Measurements from ENCODE around the gene FGGY. TPM values are rescaled to one million over a fixed set of nuclear protein-coding genes. Genes with fewer than 3 reads are reported as not detected.

The FGGY gene
- polyA plus RNA-seq, 6 donors from 2014 or later, result 6.1 to 12.0 (median 7.3) TPM

DNA sequence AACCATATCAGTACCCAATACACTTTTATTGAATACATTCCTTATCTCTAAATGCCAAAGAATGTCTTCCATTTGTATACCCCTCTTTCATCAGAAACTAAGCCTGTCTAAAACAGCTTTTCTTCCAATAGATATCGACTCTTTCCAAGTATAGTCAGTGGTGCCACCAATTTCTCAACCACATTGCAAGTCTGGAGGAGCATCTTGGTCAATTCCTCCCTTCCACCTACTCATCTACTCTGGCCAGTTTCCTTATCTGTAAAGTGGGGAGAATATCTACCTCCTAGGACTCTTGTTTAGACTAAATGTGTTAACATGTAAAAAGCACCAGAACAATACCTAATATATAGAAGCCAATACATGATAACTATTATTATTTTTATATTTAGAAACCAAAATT is 28.5 kb upstream of the FGGY start:
- H3K27me3 Mint-ChIP-seq, result no peaks in the 10 kb centered on the region
- DNase-seq (no peak), ATAC-seq (ENCODE audit: low read depth in 2 of 2) (no peak)
- peaks cover 0 to 4% (median 0%) of the 10 kb centered on the region in 7 donors for H3K9me3 Mint-ChIP-seq
- peak overlapping the region in 3 of 6 donors; percentile 13 to 32 (median 29) for H3K27ac Mint-ChIP-seq
- no peak overlapping the region for H3K4me3 Mint-ChIP-seq
- H3K4me1 Mint-ChIP-seq, result peaks cover 33 to 58% (median 39%) of the 10 kb centered on the region in 3 donors
- H3K36me3 Mint-ChIP-seq, result no peaks in the 10 kb centered on the region

DNA sequence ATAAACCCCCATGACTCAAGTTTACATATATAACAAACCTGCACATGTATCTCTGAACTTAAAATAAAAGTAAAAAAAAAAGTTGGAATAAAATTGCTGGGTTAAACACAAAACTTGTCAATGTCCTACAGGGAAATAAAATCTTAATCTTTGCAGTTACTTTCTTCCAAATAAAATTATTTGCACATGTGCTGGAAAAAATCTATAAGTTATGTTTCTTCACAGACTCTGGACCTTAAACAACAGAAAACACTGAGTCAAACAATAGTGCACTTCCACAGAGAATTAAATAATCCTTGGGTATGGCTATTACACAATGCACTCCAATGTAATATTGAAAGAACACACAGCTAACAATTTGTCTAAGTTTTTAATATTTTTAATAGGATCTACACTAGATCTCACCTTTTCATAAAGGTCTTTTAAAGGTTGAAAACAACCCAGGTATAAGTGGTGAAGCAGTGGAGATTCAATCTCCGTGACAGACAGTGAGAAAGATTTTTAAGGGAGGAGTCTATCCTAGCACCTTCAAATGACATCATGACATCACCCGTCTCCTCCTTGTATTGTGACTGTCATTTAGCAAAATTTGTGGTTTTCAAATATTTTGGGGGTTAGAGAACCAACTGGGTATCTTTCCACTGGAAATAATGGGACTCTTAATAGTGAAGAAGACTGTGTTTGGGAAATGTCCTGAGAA is 25.2 kb upstream of the FGGY start:
- H3K27ac Mint-ChIP-seq, result peak overlapping the region in 4 of 6 donors; percentile 17 to 88 (median 80)
- no peaks in the 10 kb centered on the region for H3K27me3 Mint-ChIP-seq
- H3K36me3 Mint-ChIP-seq, result no peaks in the 10 kb centered on the region
- H3K4me3 Mint-ChIP-seq, result no peak overlapping the region
- H3K9me3 Mint-ChIP-seq, result peaks cover 0 to 4% (median 0%) of the 10 kb centered on the region in 7 donors
- ATAC-seq (ENCODE audit: low read depth in 2 of 2), result peak in 1 of 2 donors; percentile 27
- DNase-seq, result no peak
- peaks cover 30 to 39% (median 31%) of the 10 kb centered on the region in 3 donors for H3K4me1 Mint-ChIP-seq

GRCh38 chr1:59272507-59272906 is 24.4 kb upstream of the FGGY start:
- peak; percentile 92 to 93 for ATAC-seq (ENCODE audit: low read depth in 2 of 2)
- peak overlapping the region in 2 of 8 donors; percentile 35 to 39 for H3K4me3 Mint-ChIP-seq

GRCh38 chr1:59276439-59276851 is 20.4 kb upstream of the FGGY start:
- Mint-ChIP-seq H3K27ac (peak overlapping the region in 2 of 6 donors; percentile 8 to 80), H3K36me3 (no peaks in the 10 kb centered on the region), H3K9me3 (no peaks in the 10 kb centered on the region), H3K27me3 (no peaks in the 10 kb centered on the region), H3K4me1 (peaks cover 13 to 16% (median 13%) of the 10 kb centered on the region in 3 donors), H3K4me3 (no peak overlapping the region)
- ATAC-seq (ENCODE audit: low read depth in 2 of 2) (no peak), DNase-seq (no peak)

More at GRCh38 chr1:59272507-59272906, 24.4 kb upstream of the FGGY start:
- Mint-ChIP-seq H3K27me3 (no peaks in the 10 kb centered on the region), H3K36me3 (no peaks in the 10 kb centered on the region), H3K27ac (peak overlapping the region; percentile 44 to 97 (median 87)), H3K4me1 (peaks cover 24 to 32% (median 25%) of the 10 kb centered on the region in 3 donors), H3K9me3 (peaks cover 0 to 4% (median 0%) of the 10 kb centered on the region in 7 donors)
- DNase-seq, result peak; percentile 56

GRCh38 chr1:59278780-59279354 is 18.0 kb upstream of the FGGY start:
- Mint-ChIP-seq H3K36me3 (peaks cover 0 to 3% of the 10 kb centered on the region in 2 donors), H3K4me1 (no peaks in the 10 kb centered on the region), H3K9me3 (peaks cover 0 to under 1% (median 0%) of the 10 kb centered on the region in 7 donors), H3K27ac (peak overlapping the region in 1 of 6 donors; percentile 23), H3K27me3 (peaks cover 0 to 10% (median 3%) of the 10 kb centered on the region in 3 donors), H3K4me3 (no peak overlapping the region)
- no peak for ATAC-seq (ENCODE audit: low read depth in 2 of 2)
- no peak for DNase-seq

DNA sequence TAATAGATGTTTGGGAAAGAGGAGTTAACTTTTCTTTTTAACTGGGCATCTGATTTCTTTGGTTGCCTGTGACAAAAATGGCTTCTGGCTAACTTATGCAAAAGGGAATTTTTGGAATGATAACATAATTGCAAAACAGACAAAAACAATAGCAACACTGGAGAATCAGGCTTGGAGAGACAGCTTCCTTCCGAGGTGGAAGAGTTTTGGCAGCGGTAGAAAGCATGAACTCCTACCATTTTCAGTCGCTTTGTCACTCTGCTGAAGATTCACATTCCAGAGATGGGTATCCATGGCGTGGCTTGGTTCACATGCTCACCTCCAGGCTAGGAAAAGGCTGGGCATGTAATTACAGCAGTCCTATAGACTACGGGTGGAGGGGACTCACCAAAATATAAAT is 17.2 kb upstream of the FGGY start:
- no peak for ATAC-seq (ENCODE audit: low read depth in 2 of 2)
- no peaks in the 10 kb centered on the region for H3K4me1 Mint-ChIP-seq
- H3K9me3 Mint-ChIP-seq, result peaks cover 0 to 3% (median 2%) of the 10 kb centered on the region in 7 donors
- H3K27me3 Mint-ChIP-seq, result peaks cover 0 to 13% (median 3%) of the 10 kb centered on the region in 3 donors
- H3K4me3 Mint-ChIP-seq, result no peak overlapping the region
- no peak for DNase-seq
- H3K27ac Mint-ChIP-seq, result no peak overlapping the region
- H3K36me3 Mint-ChIP-seq, result peaks cover 0 to 7% of the 10 kb centered on the region in 2 donors

DNA sequence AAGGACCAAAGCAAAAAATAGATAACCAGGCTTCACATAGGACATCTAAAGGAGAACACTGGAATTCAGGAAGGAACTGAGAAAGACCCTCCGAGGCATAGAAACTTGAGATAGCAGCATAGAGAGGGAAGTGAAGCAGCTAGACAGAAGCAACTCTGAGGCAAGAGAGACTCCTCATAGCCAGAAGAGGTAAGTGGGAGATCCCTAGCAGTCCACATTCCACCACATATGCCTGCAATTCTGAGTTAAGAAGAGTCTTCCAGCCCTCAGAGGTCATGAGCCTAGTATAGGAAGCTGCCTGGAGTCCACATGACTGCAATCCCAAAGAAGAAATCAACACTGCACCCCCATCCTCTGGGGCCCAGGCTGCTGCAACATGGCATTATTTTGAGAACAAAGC is 13.9 kb upstream of the FGGY start:
- Mint-ChIP-seq H3K36me3 (peaks cover 0 to 7% of the 10 kb centered on the region in 2 donors), H3K4me1 (no peaks in the 10 kb centered on the region), H3K9me3 (peaks cover 0 to 5% (median 2%) of the 10 kb centered on the region in 7 donors)

DNA sequence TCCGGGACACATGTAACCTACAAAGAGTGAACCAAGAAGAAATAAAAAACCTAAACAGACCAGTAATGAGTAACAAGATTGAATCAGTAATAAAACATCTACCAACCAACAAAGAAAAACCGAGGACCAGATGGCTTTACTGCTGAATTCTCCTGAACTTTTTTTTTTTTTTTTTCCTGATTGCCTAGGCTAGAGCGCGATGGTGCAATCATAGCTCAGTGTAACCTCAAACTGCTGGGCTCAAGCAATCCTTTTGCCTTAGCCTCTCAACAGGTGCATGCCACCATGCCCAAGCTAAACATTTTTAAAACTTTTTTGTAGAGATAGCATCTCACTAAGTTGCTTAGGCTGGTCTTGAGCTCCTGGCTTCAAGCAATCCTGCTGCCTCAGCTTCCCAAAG is 11.2 kb upstream of the FGGY start:
- Mint-ChIP-seq H3K4me1 (peaks cover 4 to 11% (median 7%) of the 10 kb centered on the region in 3 donors), H3K27ac (no peak overlapping the region), H3K27me3 (peaks cover 0 to 13% (median 3%) of the 10 kb centered on the region in 3 donors), H3K4me3 (no peak overlapping the region), H3K9me3 (peaks cover 0 to 5% (median 2%) of the 10 kb centered on the region in 7 donors), H3K36me3 (peaks cover 0 to 7% of the 10 kb centered on the region in 2 donors)
- DNase-seq (no peak), ATAC-seq (ENCODE audit: low read depth in 2 of 2) (no peak)

More for the DNA sequence above, 13.9 kb upstream of the FGGY start:
- Mint-ChIP-seq H3K27me3 (peaks cover 0 to 13% (median 3%) of the 10 kb centered on the region in 3 donors), H3K27ac (peak overlapping the region in 1 of 6 donors; percentile 36), H3K4me3 (no peak overlapping the region)
- DNase-seq (no peak), ATAC-seq (ENCODE audit: low read depth in 2 of 2) (no peak)

- Mint-ChIP-seq H3K4me3 (no peak overlapping the region), H3K9me3 (peaks cover 0 to 5% (median 2%) of the 10 kb centered on the region in 7 donors), H3K36me3 (peaks cover 0 to 7% of the 10 kb centered on the region in 2 donors), H3K4me1 (peaks cover 24 to 27% (median 24%) of the 10 kb centered on the region in 3 donors), H3K27me3 (peaks cover 0 to 10% (median 0%) of the 10 kb centered on the region in 3 donors), H3K27ac (peak overlapping the region in 1 of 6 donors; percentile 53)
- ATAC-seq (ENCODE audit: low read depth in 2 of 2) (no peak), DNase-seq (no peak)
Measured at GRCh38 chr1:59288046-59288445, 8.8 kb upstream of the FGGY start.

DNA sequence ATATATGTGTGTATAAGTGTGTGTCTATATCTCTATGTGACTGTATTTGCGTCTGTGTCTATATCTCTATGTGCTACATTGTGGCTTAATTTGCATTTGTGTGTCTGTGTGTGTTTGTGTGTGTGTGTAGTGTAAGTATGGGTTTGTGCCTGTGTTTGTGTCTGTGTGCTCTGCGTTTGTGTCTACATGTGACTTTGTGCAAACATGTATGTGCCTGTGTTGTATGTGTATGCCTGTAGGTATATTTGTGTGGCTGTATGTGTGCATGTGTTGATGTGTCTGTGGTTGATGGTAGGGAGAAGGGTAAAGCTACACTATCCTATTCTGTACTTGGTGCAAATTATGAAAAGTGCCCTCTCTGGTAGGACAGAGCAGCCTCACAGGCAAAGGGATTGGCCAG is 7.3 kb upstream of the FGGY start:
- Mint-ChIP-seq H3K9me3 (peaks cover 0 to 2% (median 0%) of the 10 kb centered on the region in 7 donors), H3K27me3 (no peaks in the 10 kb centered on the region), H3K36me3 (no peaks in the 10 kb centered on the region), H3K27ac (no peak overlapping the region), H3K4me1 (peaks cover 24 to 33% (median 30%) of the 10 kb centered on the region in 3 donors), H3K4me3 (peak overlapping the region in 1 of 8 donors; percentile 2)
- DNase-seq, result no peak
- ATAC-seq (ENCODE audit: low read depth in 2 of 2), result no peak

- no peak for DNase-seq
- Mint-ChIP-seq H3K4me1 (peaks cover 24 to 34% (median 33%) of the 10 kb centered on the region in 3 donors), H3K4me3 (no peak overlapping the region), H3K9me3 (peaks cover 0 to 2% (median 0%) of the 10 kb centered on the region in 7 donors), H3K36me3 (no peaks in the 10 kb centered on the region), H3K27me3 (no peaks in the 10 kb centered on the region), H3K27ac (no peak overlapping the region)
- ATAC-seq (ENCODE audit: low read depth in 2 of 2), result peak; percentile 24 to 28
Measured at GRCh38 chr1:59290193-59290949, 6.5 kb upstream of the FGGY start.

GRCh38 chr1:59291561-59291960 is 5.3 kb upstream of the FGGY start:
- no peaks in the 10 kb centered on the region for H3K36me3 Mint-ChIP-seq
- H3K9me3 Mint-ChIP-seq, result peaks cover 0 to 2% (median 0%) of the 10 kb centered on the region in 7 donors
- ATAC-seq (ENCODE audit: low read depth in 2 of 2) (no peak), DNase-seq (no peak)
- H3K27me3 Mint-ChIP-seq, result no peaks in the 10 kb centered on the region
- peaks cover 24 to 40% (median 33%) of the 10 kb centered on the region in 3 donors for H3K4me1 Mint-ChIP-seq
- no peak overlapping the region for H3K4me3 Mint-ChIP-seq
- peak overlapping the region in 3 of 6 donors; percentile 12 to 90 (median 67) for H3K27ac Mint-ChIP-seq

DNA sequence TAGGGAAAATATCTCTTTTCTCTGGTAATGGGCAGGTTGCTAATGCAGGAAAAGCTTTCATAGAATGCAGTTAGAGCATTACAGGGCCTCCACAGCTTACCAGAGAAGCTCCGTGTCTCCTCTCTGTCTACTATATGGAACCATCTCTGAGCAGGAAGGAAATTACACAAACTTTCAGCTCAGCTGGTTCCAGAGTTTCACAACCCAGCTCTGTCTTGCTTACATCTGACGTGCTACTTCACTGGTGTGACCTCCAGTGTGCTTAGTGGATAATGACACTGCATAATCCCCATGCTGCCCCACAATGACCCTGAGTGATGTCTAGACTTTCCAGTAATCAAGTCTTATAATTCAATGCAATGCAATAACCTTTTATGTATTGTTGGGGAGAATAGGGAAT is 4.3 kb upstream of the FGGY start:
- no peaks in the 10 kb centered on the region for H3K27me3 Mint-ChIP-seq
- peak; percentile 29 to 31 for ATAC-seq (ENCODE audit: low read depth in 2 of 2)
- H3K4me3 Mint-ChIP-seq, result peak overlapping the region in 5 of 8 donors; percentile 4 to 57 (median 21)
- peaks cover 24 to 49% (median 39%) of the 10 kb centered on the region in 3 donors for H3K4me1 Mint-ChIP-seq
- peaks cover 0 to 2% (median 0%) of the 10 kb centered on the region in 7 donors for H3K9me3 Mint-ChIP-seq
- DNase-seq, result peak; percentile 44
- H3K27ac Mint-ChIP-seq, result peak overlapping the region in 5 of 6 donors; percentile 50 to 90 (median 69)
- H3K36me3 Mint-ChIP-seq, result no peaks in the 10 kb centered on the region
